Gastrocnemius medialis (tissue), 4 donors: ENCODE results near the gene VMAC.

Experiments
- POLR2A ChIP-seq, 2 donors: fragments of 450-650 bp; IDR thresholded peaks; one replicate each; pipeline ENCODE4 v1.6.1; 2017; ENCODE audit warnings: antibody characterized with exemption in 2 of 2, mild to moderate bottlenecking in 2 of 2, moderate library complexity in 2 of 2
- TF ChIP-seq, protein P1 (sequence below), 5 experiments: fragments of 450-650 bp in 3 of 5; fragments of 200-600 bp in 2 of 5; sonication (generic) in 2 of 5; IDR thresholded peaks in 4 of 5; conservative IDR thresholded peaks in 1 of 5; 1 replicate in 4 of 5; 2 replicates in 1 of 5; pipeline ENCODE4 v1.5.1; 2016 to 2019; ENCODE audit warnings: antibody characterized with exemption in 5 of 5, mild to moderate bottlenecking in 3 of 5, moderate library complexity in 3 of 5

DNA sequence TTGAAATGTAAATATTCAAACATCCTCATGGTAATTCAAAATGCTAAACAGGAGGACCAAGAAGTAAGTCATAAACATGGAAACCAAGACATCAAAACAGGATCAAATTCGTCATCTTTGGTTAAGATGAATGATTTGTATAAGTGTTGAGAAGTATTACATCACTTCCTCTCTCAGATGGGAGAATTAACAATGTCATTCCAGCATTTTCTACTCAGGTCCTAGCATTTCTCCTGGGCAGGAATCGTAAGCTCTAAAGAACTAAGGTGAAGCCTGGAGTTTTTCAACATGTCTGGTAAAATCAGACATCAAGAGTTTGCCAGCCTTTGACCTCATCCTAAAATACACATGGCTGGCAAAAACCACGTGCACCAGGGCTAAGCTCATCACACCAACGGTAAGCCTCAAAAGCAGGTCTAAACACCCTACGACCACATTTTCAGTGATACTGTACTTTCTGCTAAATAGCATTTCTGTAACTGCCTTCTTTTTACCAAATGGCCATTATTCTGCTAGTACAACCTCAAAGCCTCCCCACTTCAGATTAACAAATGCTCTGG lies 48.4 kb downstream of the VMAC start:
- TF ChIP-seq, protein P1, sequence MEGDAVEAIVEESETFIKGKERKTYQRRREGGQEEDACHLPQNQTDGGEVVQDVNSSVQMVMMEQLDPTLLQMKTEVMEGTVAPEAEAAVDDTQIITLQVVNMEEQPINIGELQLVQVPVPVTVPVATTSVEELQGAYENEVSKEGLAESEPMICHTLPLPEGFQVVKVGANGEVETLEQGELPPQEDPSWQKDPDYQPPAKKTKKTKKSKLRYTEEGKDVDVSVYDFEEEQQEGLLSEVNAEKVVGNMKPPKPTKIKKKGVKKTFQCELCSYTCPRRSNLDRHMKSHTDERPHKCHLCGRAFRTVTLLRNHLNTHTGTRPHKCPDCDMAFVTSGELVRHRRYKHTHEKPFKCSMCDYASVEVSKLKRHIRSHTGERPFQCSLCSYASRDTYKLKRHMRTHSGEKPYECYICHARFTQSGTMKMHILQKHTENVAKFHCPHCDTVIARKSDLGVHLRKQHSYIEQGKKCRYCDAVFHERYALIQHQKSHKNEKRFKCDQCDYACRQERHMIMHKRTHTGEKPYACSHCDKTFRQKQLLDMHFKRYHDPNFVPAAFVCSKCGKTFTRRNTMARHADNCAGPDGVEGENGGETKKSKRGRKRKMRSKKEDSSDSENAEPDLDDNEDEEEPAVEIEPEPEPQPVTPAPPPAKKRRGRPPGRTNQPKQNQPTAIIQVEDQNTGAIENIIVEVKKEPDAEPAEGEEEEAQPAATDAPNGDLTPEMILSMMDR (IDR thresholded peaks at IDR 0.05 in 4 of 5, conservative IDR thresholded peaks at IDR 0.05 in 1 of 5): no peak
- no peak for TF ChIP-seq POLR2A (IDR thresholded peaks at IDR 0.05)
